ENCODE results near the gene MPZL3. TPM values are rescaled to one million over a fixed set of nuclear protein-coding genes. Genes with fewer than 3 reads are reported as not detected.

The MPZL3 gene
- total and polyA plus RNA-seq, 2 experiments from 2014 or later = 0.92 to 2.9 TPM

DNA sequence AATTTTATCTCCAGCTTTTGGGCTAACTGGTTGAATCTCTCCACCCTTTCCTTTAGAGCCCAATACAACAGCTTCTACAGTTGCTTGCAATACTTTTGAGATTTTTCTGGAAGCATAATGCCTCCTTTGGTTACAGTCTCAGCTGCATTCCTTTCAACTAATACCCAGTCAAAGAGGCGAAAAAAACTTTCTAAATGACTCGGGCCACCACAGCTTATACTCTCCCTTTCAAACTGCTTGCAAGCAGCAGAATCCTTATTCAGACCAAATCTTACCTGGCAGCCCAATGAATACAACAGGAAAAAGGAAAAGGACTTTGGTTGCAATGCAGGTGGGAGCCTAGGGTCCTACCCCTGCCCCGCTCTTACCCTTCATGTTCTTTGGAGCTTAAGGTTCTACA is 43.1 kb downstream of the MPZL3 start:
- Histone ChIP-seq H3K27me3 (ENCODE audit: insufficient read depth) (no peaks in the 10 kb centered on the region), H3K4me3 (no peak overlapping the region), H3F3A (replicated peaks; ENCODE audit: low read depth) (no peaks in the 10 kb centered on the region), H4K20me1 (replicated peaks; ENCODE audit: insufficient read depth) (no peaks in the 10 kb centered on the region), H3K79me2 (replicated peaks; ENCODE audit: insufficient read depth) (no peaks in the 10 kb centered on the region), H3K4me2 (no peak overlapping the region), H3K4me1 (ENCODE audit: insufficient read depth) (peaks cover 36% of the 10 kb centered on the region), H3K27ac (ENCODE audit: low read depth) (no peak overlapping the region), H3K36me3 (ENCODE audit: insufficient read depth) (no peaks in the 10 kb centered on the region), H2AFZ (no peak overlapping the region), H3K9me2 (ENCODE audit: insufficient read depth) (peaks cover 2% of the 10 kb centered on the region; the same call in 1 of the 2 replicates)
- DNase-seq (ENCODE audit: low spot score) (no peak), ATAC-seq (no peak)
- Mint-ChIP-seq H3K4me1 (peaks cover 43% of the 10 kb centered on the region), H3K27me3 (ENCODE audit: insufficient read depth, low read depth, poor library complexity) (peaks cover 20% of the 10 kb centered on the region), H3K4me3 (no peak overlapping the region), H3K36me3 (ENCODE audit: low read depth) (no peaks in the 10 kb centered on the region), H3K9me3 (no peaks in the 10 kb centered on the region), H3K27ac (no peak overlapping the region)
- TF ChIP-seq JUNB (IDR thresholded peaks at IDR 0.05; ENCODE audit: unreplicated experiment) (no peak), NANOG (IDR thresholded peaks at IDR 0.05; ENCODE audit: borderline replicate concordance) (no peak), ZNF114 (CRISPR knock-in tag; IDR thresholded peaks at IDR 0.05) (no peak), EZH2 (IDR thresholded peaks at IDR 0.05; ENCODE audit: low read depth, unreplicated experiment) (no peak), CREB1 (CRISPR knock-in tag; IDR thresholded peaks at IDR 0.05; ENCODE audit: low read depth) (no peak), EZH2phosphoT487 (IDR thresholded peaks at IDR 0.05; ENCODE audit: unreplicated experiment) (no peak), STAT1 (IDR thresholded peaks at IDR 0.05; ENCODE audit: unreplicated experiment) (no peak), ZNF331 (CRISPR knock-in tag; IDR thresholded peaks at IDR 0.05; ENCODE audit: low read depth) (no peak), POLR2AphosphoS5 (IDR thresholded peaks at IDR 0.05; ENCODE audit: low read depth) (no peak)
- TF ChIP-seq, protein P1, sequence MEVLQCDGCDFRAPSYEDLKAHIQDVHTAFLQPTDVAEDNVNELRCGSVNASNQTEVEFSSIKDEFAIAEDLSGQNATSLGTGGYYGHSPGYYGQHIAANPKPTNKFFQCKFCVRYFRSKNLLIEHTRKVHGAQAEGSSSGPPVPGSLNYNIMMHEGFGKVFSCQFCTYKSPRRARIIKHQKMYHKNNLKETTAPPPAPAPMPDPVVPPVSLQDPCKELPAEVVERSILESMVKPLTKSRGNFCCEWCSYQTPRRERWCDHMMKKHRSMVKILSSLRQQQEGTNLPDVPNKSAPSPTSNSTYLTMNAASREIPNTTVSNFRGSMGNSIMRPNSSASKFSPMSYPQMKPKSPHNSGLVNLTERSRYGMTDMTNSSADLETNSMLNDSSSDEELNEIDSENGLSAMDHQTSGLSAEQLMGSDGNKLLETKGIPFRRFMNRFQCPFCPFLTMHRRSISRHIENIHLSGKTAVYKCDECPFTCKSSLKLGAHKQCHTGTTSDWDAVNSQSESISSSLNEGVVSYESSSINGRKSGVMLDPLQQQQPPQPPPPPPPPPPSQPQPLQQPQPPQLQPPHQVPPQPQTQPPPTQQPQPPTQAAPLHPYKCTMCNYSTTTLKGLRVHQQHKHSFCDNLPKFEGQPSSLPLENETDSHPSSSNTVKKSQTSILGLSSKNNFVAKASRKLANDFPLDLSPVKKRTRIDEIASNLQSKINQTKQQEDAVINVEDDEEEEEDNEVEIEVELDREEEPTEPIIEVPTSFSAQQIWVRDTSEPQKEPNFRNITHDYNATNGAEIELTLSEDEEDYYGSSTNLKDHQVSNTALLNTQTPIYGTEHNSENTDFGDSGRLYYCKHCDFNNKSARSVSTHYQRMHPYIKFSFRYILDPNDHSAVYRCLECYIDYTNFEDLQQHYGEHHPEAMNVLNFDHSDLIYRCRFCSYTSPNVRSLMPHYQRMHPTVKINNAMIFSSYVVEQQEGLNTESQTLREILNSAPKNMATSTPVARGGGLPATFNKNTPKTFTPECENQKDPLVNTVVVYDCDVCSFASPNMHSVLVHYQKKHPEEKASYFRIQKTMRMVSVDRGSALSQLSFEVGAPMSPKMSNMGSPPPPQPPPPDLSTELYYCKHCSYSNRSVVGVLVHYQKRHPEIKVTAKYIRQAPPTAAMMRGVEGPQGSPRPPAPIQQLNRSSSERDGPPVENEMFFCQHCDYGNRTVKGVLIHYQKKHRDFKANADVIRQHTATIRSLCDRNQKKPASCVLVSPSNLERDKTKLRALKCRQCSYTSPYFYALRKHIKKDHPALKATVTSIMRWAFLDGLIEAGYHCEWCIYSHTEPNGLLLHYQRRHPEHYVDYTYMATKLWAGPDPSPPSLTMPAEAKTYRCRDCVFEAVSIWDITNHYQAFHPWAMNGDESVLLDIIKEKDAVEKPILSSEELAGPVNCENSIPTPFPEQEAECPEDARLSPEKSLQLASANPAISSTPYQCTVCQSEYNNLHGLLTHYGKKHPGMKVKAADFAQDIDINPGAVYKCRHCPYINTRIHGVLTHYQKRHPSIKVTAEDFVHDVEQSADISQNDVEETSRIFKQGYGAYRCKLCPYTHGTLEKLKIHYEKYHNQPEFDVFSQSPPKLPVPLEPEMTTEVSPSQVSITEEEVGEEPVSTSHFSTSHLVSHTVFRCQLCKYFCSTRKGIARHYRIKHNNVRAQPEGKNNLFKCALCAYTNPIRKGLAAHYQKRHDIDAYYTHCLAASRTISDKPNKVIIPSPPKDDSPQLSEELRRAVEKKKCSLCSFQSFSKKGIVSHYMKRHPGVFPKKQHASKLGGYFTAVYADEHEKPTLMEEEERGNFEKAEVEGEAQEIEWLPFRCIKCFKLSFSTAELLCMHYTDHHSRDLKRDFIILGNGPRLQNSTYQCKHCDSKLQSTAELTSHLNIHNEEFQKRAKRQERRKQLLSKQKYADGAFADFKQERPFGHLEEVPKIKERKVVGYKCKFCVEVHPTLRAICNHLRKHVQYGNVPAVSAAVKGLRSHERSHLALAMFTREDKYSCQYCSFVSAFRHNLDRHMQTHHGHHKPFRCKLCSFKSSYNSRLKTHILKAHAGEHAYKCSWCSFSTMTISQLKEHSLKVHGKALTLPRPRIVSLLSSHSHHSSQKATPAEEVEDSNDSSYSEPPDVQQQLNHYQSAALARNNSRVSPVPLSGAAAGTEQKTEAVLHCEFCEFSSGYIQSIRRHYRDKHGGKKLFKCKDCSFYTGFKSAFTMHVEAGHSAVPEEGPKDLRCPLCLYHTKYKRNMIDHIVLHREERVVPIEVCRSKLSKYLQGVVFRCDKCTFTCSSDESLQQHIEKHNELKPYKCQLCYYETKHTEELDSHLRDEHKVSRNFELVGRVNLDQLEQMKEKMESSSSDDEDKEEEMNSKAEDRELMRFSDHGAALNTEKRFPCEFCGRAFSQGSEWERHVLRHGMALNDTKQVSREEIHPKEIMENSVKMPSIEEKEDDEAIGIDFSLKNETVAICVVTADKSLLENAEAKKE (CRISPR knock-in tag; IDR thresholded peaks at IDR 0.05) = no peak
- TF ChIP-seq, protein P2, sequence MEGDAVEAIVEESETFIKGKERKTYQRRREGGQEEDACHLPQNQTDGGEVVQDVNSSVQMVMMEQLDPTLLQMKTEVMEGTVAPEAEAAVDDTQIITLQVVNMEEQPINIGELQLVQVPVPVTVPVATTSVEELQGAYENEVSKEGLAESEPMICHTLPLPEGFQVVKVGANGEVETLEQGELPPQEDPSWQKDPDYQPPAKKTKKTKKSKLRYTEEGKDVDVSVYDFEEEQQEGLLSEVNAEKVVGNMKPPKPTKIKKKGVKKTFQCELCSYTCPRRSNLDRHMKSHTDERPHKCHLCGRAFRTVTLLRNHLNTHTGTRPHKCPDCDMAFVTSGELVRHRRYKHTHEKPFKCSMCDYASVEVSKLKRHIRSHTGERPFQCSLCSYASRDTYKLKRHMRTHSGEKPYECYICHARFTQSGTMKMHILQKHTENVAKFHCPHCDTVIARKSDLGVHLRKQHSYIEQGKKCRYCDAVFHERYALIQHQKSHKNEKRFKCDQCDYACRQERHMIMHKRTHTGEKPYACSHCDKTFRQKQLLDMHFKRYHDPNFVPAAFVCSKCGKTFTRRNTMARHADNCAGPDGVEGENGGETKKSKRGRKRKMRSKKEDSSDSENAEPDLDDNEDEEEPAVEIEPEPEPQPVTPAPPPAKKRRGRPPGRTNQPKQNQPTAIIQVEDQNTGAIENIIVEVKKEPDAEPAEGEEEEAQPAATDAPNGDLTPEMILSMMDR (conservative IDR thresholded peaks at IDR 0.05; ENCODE audit: low read depth in 2 of 2) = no peak
- TF ChIP-seq, protein P3, sequence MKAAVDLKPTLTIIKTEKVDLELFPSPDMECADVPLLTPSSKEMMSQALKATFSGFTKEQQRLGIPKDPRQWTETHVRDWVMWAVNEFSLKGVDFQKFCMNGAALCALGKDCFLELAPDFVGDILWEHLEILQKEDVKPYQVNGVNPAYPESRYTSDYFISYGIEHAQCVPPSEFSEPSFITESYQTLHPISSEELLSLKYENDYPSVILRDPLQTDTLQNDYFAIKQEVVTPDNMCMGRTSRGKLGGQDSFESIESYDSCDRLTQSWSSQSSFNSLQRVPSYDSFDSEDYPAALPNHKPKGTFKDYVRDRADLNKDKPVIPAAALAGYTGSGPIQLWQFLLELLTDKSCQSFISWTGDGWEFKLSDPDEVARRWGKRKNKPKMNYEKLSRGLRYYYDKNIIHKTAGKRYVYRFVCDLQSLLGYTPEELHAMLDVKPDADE (IDR thresholded peaks at IDR 0.05) = no peak
- TF ChIP-seq, protein P4, sequence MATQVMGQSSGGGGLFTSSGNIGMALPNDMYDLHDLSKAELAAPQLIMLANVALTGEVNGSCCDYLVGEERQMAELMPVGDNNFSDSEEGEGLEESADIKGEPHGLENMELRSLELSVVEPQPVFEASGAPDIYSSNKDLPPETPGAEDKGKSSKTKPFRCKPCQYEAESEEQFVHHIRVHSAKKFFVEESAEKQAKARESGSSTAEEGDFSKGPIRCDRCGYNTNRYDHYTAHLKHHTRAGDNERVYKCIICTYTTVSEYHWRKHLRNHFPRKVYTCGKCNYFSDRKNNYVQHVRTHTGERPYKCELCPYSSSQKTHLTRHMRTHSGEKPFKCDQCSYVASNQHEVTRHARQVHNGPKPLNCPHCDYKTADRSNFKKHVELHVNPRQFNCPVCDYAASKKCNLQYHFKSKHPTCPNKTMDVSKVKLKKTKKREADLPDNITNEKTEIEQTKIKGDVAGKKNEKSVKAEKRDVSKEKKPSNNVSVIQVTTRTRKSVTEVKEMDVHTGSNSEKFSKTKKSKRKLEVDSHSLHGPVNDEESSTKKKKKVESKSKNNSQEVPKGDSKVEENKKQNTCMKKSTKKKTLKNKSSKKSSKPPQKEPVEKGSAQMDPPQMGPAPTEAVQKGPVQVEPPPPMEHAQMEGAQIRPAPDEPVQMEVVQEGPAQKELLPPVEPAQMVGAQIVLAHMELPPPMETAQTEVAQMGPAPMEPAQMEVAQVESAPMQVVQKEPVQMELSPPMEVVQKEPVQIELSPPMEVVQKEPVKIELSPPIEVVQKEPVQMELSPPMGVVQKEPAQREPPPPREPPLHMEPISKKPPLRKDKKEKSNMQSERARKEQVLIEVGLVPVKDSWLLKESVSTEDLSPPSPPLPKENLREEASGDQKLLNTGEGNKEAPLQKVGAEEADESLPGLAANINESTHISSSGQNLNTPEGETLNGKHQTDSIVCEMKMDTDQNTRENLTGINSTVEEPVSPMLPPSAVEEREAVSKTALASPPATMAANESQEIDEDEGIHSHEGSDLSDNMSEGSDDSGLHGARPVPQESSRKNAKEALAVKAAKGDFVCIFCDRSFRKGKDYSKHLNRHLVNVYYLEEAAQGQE (IDR thresholded peaks at IDR 0.05; ENCODE audit: unreplicated experiment) = no peak

All from GM23338 (cell line).